Esophagus squamous epithelium (tissue), 4 donors: ENCODE results near the gene WDR86.

Experiments
- POLR2A ChIP-seq, 4 donors: fragments of 450-650 bp; IDR thresholded peaks; one replicate each; pipeline ENCODE4 v1.6.1; 2017; ENCODE audit warnings: antibody characterized with exemption in 4 of 4, mild to moderate bottlenecking in 4 of 4, moderate library complexity in 3 of 4
- TF ChIP-seq, protein P1 (sequence below), 6 experiments: fragments of 450-650 bp in 4 of 6; fragments of 200-600 bp in 2 of 6; sonication (generic) in 2 of 6; IDR thresholded peaks; one replicate each; pipeline ENCODE4 v1.5.1; 2016 to 2019; ENCODE audit warnings: antibody characterized with exemption in 6 of 6, mild to moderate bottlenecking in 4 of 6, moderate library complexity in 4 of 6

DNA sequence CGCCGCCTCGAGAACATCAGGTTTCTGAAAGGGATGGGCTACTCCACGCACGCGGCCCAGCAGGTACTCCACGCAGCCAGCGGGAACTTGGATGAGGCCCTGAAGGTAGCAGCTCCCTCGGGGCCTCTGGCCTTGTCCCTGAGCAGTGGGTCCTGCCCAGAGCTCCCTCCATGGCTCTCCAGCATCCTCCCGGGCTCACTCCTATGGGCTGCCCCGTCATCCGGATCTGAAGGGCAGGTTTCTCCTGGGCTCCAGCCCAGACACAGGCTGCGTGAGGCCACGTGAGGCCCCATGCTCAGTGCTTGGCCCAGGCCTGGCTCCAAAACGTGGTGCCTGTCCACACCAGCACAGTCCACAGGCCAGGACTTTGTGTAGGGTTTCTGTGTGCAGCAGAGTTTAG, 35.7 kb downstream of the WDR86 start:
- no peak for TF ChIP-seq POLR2A (IDR thresholded peaks at IDR 0.05)
- TF ChIP-seq, protein P1, sequence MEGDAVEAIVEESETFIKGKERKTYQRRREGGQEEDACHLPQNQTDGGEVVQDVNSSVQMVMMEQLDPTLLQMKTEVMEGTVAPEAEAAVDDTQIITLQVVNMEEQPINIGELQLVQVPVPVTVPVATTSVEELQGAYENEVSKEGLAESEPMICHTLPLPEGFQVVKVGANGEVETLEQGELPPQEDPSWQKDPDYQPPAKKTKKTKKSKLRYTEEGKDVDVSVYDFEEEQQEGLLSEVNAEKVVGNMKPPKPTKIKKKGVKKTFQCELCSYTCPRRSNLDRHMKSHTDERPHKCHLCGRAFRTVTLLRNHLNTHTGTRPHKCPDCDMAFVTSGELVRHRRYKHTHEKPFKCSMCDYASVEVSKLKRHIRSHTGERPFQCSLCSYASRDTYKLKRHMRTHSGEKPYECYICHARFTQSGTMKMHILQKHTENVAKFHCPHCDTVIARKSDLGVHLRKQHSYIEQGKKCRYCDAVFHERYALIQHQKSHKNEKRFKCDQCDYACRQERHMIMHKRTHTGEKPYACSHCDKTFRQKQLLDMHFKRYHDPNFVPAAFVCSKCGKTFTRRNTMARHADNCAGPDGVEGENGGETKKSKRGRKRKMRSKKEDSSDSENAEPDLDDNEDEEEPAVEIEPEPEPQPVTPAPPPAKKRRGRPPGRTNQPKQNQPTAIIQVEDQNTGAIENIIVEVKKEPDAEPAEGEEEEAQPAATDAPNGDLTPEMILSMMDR (IDR thresholded peaks at IDR 0.05), result no peak
